Glutamatergic neuron (in vitro differentiated cells): ENCODE measurements around the gene TRMT5. TPM values are rescaled to one million over a fixed set of nuclear protein-coding genes. Genes with fewer than 3 reads are reported as not detected.

Experiments
- DNase-seq: peaks from one replicate; pipeline ENCODE4 v3.0.0; 2022
- H3K27ac Mint-ChIP-seq: one replicate; pipeline ENCODE4 v1.8.0; 2020; ENCODE audit warnings: mild to moderate bottlenecking, mixed read lengths, inconsistent platforms; ENCODE audit not compliant: unreplicated experiment
- H3K27me3 Mint-ChIP-seq: one replicate; pipeline ENCODE4 v1.8.0; 2020; ENCODE audit warnings: mild to moderate bottlenecking, moderate library complexity, mixed read lengths, inconsistent platforms; ENCODE audit not compliant: unreplicated experiment
- H3K36me3 Mint-ChIP-seq: one replicate; pipeline ENCODE4 v1.8.0; 2020; ENCODE audit warnings: mild to moderate bottlenecking, mixed read lengths, inconsistent platforms; ENCODE audit not compliant: unreplicated experiment
- H3K4me1 Mint-ChIP-seq: one replicate; pipeline ENCODE4 v1.8.0; 2020; ENCODE audit warnings: mild to moderate bottlenecking, low read depth, mixed read lengths, inconsistent platforms; ENCODE audit not compliant: unreplicated experiment
- H3K4me3 Mint-ChIP-seq: one replicate; pipeline ENCODE4 v1.8.0; 2020; ENCODE audit warnings: mild to moderate bottlenecking, mixed read lengths, inconsistent platforms; ENCODE audit not compliant: unreplicated experiment
- H3K9me3 Mint-ChIP-seq: one replicate; pipeline ENCODE4 v1.8.0; 2020; ENCODE audit warnings: mild to moderate bottlenecking, moderate library complexity, mixed read lengths, inconsistent platforms; ENCODE audit not compliant: unreplicated experiment
- CTCF ChIP-seq: fragments of 200-600 bp; sonication (generic); IDR thresholded peaks from one replicate; pipeline ENCODE4 v1.5.0; 2021; ENCODE audit not compliant: partially characterized antibody, unreplicated experiment
- total RNA-seq: library from RNA; stranded (reverse); fragmentation: NEBNext Ultra II Directional; extraction: Animal tissue kit (Norgen Biotek cat#: 25700); gene quantifications from one replicate; pipeline ENCODE4 v1.2.1, GENCODE V29; 2021; ENCODE audit not compliant: unreplicated experiment

The TRMT5 gene
- total RNA-seq, 1 donor from 2014 or later = 16.6 TPM

- TF ChIP-seq CTCF = no peak
- no peak for DNase-seq
- Mint-ChIP-seq H3K9me3 (peaks cover 3% of the 10 kb centered on the region), H3K36me3 (no peaks in the 10 kb centered on the region), H3K27ac (no peak overlapping the region), H3K4me3 (no peak overlapping the region), H3K27me3 (no peaks in the 10 kb centered on the region), H3K4me1 (peaks cover 6% of the 10 kb centered on the region)
Measured at GRCh38 chr14:60944204-60944603, 36.7 kb downstream of the TRMT5 start.

GRCh38 chr14:60943637-60944032, 37.2 kb downstream of the TRMT5 start:
- peaks cover 6% of the 10 kb centered on the region for H3K4me1 Mint-ChIP-seq
- peaks cover 3% of the 10 kb centered on the region for H3K9me3 Mint-ChIP-seq
- no peaks in the 10 kb centered on the region for H3K27me3 Mint-ChIP-seq
- H3K27ac Mint-ChIP-seq = no peak overlapping the region
- no peak for DNase-seq
- no peak for TF ChIP-seq CTCF
- no peak overlapping the region for H3K4me3 Mint-ChIP-seq
- H3K36me3 Mint-ChIP-seq = no peaks in the 10 kb centered on the region

- TF ChIP-seq CTCF = no peak
- no peak overlapping the region for H3K4me3 Mint-ChIP-seq
- no peaks in the 10 kb centered on the region for H3K27me3 Mint-ChIP-seq
- H3K9me3 Mint-ChIP-seq = no peaks in the 10 kb centered on the region
- no peaks in the 10 kb centered on the region for H3K36me3 Mint-ChIP-seq
- no peak for DNase-seq
- H3K27ac Mint-ChIP-seq = no peak overlapping the region
- H3K4me1 Mint-ChIP-seq = peaks cover 12% of the 10 kb centered on the region
Measured at GRCh38 chr14:60935319-60935718, 45.6 kb downstream of the TRMT5 start.

- TF ChIP-seq CTCF = no peak
- H3K36me3 Mint-ChIP-seq = no peaks in the 10 kb centered on the region
- no peak for DNase-seq
- H3K4me1 Mint-ChIP-seq = peaks cover 12% of the 10 kb centered on the region
- no peak overlapping the region for H3K4me3 Mint-ChIP-seq
- peak overlapping the region; percentile 31 for H3K27ac Mint-ChIP-seq
- H3K27me3 Mint-ChIP-seq = no peaks in the 10 kb centered on the region
- no peaks in the 10 kb centered on the region for H3K9me3 Mint-ChIP-seq
Measured at GRCh38 chr14:60933920-60934655, 46.8 kb downstream of the TRMT5 start.

GRCh38 chr14:60931218-60931617, 49.7 kb downstream of the TRMT5 start:
- Mint-ChIP-seq H3K4me1 (peaks cover 12% of the 10 kb centered on the region), H3K27ac (peak overlapping the region; percentile 13), H3K4me3 (no peak overlapping the region), H3K9me3 (no peaks in the 10 kb centered on the region), H3K27me3 (no peaks in the 10 kb centered on the region), H3K36me3 (no peaks in the 10 kb centered on the region)
- DNase-seq = no peak
- no peak for TF ChIP-seq CTCF
